Measurements from ENCODE around the gene ERG. TPM values are rescaled to one million over a fixed set of nuclear protein-coding genes. Genes with fewer than 3 reads are reported as not detected.

Gene ERG
- total and polyA plus RNA-seq, 2 of the 13 experiments (the other 11 are each of a cell fraction or from before 2014, with no cell fraction given): not detected

DNA sequence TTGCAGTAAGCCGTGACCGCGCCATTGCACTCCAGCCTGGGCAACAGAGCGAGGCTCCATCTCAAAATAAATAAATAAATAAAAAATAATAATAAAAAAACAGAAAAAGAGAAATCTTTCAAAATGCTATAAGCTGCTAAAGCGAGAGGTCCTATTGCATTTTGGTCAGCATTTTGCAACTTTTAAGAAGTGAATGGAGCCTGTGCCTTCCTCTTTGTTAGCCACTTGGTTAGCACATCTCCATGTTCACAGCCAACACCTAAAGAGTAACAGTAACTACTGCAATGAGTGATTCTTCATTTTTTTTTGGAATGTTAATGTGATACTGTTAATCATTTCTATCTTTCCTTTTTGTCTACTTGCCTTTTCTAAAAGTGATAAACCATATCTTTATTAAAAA, 80.6 kb downstream of the ERG start:
- in situ Hi-C loops (cut with HindIII; ENCODE audit: extremely low pct_ligation_motif_present, low pct_unique_long_range_greater_than_20kb) (no loop called here), intact Hi-C loops (cut with micrococcal nuclease; ENCODE audit: unreplicated experiment) (no loop called here)
- Histone ChIP-seq H3K79me2 (ENCODE audit: insufficient read depth, low read length) (no peaks in the 10 kb centered on the region), H4K20me1 (ENCODE audit: insufficient read depth, low read length) (no peaks in the 10 kb centered on the region), H3K4me3 (replicated peaks in 1 of 3; ENCODE audit: insufficient read depth in 1 of 3, low read depth in 2 of 3, low read length in 3 of 3) (no peak overlapping the region), H3K36me3 (replicated peaks in 1 of 2; ENCODE audit: control insufficient read depth in 1 of 2, insufficient read depth in 2 of 2, low read length in 2 of 2) (no peaks in the 10 kb centered on the region), H3K9me3 (ENCODE audit: low read length) (no peaks in the 10 kb centered on the region), H3K9ac (ENCODE audit: insufficient read depth, low read depth, low read length) (no peak overlapping the region), H3K4me1 (ENCODE audit: insufficient read depth, low read length) (no peaks in the 10 kb centered on the region), H3K4me2 (ENCODE audit: low read depth, low read length) (no peak overlapping the region), H3K27me3 (ENCODE audit: control insufficient read depth in 1 of 2, insufficient read depth in 2 of 2, low read length in 2 of 2) (no peaks in the 10 kb centered on the region; a peak in 2 of 5 replicates), H3K27ac (ENCODE audit: extremely low read length, insufficient read depth, low read length) (no peak overlapping the region), H2AFZ (ENCODE audit: low read length) (no peak overlapping the region)
- CTCF ChIA-PET (ENCODE audit: low intra/inter-chr PET ratio, low total read pairs): no interaction called here
- no peak for DNase-seq (ENCODE audit: low spot score)
- no peak for ATAC-seq
- 70% methylated on average over 5 of the region's 5 CpGs for WGBS (ENCODE audit: low lambda C conversion rate)
- no peak for FAIRE-seq
- POLR2A ChIA-PET: no interaction called here
- BruUV-seq (replicated peaks): no TSS peak
- TF ChIP-seq ZNF546 (CRISPR knock-in tag; conservative IDR thresholded peaks at IDR 0.05) (no peak), PHF20 (CRISPR knock-in tag; IDR thresholded peaks at IDR 0.05) (no peak), REL (CRISPR knock-in tag; conservative IDR thresholded peaks at IDR 0.05) (no peak), GTF2F1 (IDR thresholded peaks at IDR 0.05; ENCODE audit: low read length) (no peak), EP300 (IDR thresholded peaks at IDR 0.05; ENCODE audit: low read depth in 2 of 2, low read length in 2 of 2) (no peak), EP300 (CRISPR knock-in tag; IDR thresholded peaks at IDR 0.05; ENCODE audit: borderline replicate concordance) (no peak), MAFF (IDR thresholded peaks at IDR 0.05; ENCODE audit: low read depth, low read length) (no peak), MTF1 (CRISPR knock-in tag; IDR thresholded peaks at IDR 0.05) (no peak), CENPT (CRISPR knock-in tag; IDR thresholded peaks at IDR 0.05; ENCODE audit: low read depth) (no peak), HNRNPK (IDR thresholded peaks at IDR 0.05; ENCODE audit: low read depth, low read length, poor library complexity, severe bottlenecking) (no peak), GLI4 (CRISPR knock-in tag; IDR thresholded peaks at IDR 0.05; ENCODE audit: borderline replicate concordance) (no peak), XBP1 (CRISPR knock-in tag; IDR thresholded peaks at IDR 0.05) (no peak)
- TF ChIP-seq, protein P1, sequence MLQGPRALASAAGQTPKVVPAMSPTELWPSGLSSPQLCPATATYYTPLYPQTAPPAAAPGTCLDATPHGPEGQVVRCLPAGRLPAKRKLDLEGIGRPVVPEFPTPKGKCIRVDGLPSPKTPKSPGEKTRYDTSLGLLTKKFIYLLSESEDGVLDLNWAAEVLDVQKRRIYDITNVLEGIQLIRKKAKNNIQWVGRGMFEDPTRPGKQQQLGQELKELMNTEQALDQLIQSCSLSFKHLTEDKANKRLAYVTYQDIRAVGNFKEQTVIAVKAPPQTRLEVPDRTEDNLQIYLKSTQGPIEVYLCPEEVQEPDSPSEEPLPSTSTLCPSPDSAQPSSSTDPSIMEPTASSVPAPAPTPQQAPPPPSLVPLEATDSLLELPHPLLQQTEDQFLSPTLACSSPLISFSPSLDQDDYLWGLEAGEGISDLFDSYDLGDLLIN (CRISPR knock-in tag; IDR thresholded peaks at IDR 0.05; ENCODE audit: borderline replicate concordance): no peak
- TF ChIP-seq, protein P2, sequence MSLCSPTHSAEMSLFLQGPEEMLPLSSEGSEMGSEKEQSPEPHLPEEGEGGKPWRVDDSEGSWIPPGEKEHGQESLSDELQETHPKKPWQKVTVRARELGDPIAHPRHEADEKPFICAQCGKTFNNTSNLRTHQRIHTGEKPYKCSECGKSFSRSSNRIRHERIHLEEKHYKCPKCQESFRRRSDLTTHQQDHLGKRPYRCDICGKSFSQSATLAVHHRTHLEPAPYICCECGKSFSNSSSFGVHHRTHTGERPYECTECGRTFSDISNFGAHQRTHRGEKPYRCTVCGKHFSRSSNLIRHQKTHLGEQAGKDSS (CRISPR knock-in tag; IDR thresholded peaks at IDR 0.05; ENCODE audit: borderline replicate concordance, low read depth): no peak
- TF ChIP-seq, protein P3, sequence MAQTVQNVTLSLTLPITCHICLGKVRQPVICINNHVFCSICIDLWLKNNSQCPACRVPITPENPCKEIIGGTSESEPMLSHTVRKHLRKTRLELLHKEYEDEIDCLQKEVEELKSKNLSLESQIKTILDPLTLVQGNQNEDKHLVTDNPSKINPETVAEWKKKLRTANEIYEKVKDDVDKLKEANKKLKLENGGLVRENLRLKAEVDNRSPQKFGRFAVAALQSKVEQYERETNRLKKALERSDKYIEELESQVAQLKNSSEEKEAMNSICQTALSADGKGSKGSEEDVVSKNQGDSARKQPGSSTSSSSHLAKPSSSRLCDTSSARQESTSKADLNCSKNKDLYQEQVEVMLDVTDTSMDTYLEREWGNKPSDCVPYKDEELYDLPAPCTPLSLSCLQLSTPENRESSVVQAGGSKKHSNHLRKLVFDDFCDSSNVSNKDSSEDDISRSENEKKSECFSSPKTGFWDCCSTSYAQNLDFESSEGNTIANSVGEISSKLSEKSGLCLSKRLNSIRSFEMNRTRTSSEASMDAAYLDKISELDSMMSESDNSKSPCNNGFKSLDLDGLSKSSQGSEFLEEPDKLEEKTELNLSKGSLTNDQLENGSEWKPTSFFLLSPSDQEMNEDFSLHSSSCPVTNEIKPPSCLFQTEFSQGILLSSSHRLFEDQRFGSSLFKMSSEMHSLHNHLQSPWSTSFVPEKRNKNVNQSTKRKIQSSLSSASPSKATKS (CRISPR knock-in tag; IDR thresholded peaks at IDR 0.05): no peak
- TF ChIP-seq, protein P4, sequence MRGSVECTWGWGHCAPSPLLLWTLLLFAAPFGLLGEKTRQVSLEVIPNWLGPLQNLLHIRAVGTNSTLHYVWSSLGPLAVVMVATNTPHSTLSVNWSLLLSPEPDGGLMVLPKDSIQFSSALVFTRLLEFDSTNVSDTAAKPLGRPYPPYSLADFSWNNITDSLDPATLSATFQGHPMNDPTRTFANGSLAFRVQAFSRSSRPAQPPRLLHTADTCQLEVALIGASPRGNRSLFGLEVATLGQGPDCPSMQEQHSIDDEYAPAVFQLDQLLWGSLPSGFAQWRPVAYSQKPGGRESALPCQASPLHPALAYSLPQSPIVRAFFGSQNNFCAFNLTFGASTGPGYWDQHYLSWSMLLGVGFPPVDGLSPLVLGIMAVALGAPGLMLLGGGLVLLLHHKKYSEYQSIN (CRISPR knock-in tag; IDR thresholded peaks at IDR 0.05; ENCODE audit: borderline replicate concordance): no peak
- TF ChIP-seq, protein P5, sequence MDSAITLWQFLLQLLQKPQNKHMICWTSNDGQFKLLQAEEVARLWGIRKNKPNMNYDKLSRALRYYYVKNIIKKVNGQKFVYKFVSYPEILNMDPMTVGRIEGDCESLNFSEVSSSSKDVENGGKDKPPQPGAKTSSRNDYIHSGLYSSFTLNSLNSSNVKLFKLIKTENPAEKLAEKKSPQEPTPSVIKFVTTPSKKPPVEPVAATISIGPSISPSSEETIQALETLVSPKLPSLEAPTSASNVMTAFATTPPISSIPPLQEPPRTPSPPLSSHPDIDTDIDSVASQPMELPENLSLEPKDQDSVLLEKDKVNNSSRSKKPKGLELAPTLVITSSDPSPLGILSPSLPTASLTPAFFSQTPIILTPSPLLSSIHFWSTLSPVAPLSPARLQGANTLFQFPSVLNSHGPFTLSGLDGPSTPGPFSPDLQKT (CRISPR knock-in tag; IDR thresholded peaks at IDR 0.05; ENCODE audit: borderline replicate concordance): no peak
- TF ChIP-seq, protein P6, sequence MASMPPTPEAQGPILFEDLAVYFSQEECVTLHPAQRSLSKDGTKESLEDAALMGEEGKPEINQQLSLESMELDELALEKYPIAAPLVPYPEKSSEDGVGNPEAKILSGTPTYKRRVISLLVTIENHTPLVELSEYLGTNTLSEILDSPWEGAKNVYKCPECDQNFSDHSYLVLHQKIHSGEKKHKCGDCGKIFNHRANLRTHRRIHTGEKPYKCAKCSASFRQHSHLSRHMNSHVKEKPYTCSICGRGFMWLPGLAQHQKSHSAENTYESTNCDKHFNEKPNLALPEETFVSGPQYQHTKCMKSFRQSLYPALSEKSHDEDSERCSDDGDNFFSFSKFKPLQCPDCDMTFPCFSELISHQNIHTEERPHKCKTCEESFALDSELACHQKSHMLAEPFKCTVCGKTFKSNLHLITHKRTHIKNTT (CRISPR knock-in tag; IDR thresholded peaks at IDR 0.05): no peak

Data from HepG2 (cell line).